ENCODE measurements around the gene KIF21B.

- no peak for TF ChIP-seq GATA2 (IDR thresholded peaks at IDR 0.05; ENCODE audit: low read depth, low read length)
- TF ChIP-seq GATA3 (IDR thresholded peaks at IDR 0.05; ENCODE audit: low read depth, low read length): no peak
Observed at GRCh38 chr1:200945111-200945510, 78.4 kb downstream of the KIF21B start.

All from SH-SY5Y (cell line).